Epithelial cell of esophagus (primary cell): Measurements from ENCODE around the gene ST6GAL1.

Source experiments
- DNase-seq: peaks from one replicate; pipeline ENCODE4 v3.0.0; 2010; ENCODE audit warnings: low read depth
- H3K4me3 ChIP-seq: 2 replicates; pipeline ENCODE4 v1.5.1; 2011; ENCODE audit warnings: mild to moderate bottlenecking, low read length, control low read depth
- CTCF ChIP-seq: IDR thresholded peaks from 2 replicates; pipeline ENCODE4 v1.5.1; 2011; ENCODE audit warnings: low read depth, mild to moderate bottlenecking, low read length, control low read depth, inconsistent platforms; ENCODE audit not compliant: insufficient read depth; ENCODE audit errors: missing control alignments

Gene ST6GAL1

DNA sequence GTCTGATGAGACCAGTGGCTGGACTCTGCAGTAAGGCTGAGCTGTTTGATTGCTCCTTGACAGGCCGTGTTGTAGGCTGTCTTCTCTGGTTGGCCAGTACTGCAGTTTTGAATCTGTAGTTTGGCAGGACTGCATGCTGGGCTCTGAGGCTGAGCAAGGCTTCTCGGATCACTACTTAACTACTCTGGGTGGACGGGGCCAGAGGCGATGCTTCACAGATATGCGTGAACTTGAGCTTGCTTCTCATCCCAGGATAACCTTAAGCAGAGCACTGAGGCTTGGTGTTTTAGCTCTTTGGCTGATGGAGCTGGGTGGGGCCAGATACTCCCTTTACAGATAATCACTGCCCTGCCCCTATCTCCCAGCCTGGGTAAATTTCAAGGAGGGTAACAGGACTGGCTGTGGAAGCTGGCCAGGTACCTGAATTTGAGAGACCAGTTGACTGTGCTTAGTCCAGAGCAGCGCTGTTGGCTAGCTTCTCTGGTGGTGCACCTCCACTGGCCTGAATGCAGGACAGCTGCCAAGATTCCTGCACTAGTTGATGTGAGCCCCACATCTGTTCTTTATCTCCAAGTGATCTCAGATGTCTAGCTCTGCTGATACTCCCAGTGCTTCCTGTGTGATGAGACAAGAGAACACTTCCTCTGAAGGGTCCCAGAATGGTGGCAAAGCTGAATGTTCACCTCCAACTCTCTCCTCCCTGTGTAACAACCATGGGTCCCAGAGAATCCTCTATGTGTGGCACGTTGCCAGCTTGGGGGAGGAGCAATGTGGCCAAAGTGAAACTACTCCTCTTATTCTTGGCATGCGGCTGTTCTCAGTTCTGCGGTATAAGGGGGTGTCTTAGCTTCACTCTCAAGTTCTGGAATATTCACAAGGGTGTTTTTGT lies 171.1 kb downstream of the ST6GAL1 start:
- DNase-seq, result peak; percentile 9
- TF ChIP-seq CTCF, result no peak
- no peak overlapping the region for H3K4me3 ChIP-seq

DNA sequence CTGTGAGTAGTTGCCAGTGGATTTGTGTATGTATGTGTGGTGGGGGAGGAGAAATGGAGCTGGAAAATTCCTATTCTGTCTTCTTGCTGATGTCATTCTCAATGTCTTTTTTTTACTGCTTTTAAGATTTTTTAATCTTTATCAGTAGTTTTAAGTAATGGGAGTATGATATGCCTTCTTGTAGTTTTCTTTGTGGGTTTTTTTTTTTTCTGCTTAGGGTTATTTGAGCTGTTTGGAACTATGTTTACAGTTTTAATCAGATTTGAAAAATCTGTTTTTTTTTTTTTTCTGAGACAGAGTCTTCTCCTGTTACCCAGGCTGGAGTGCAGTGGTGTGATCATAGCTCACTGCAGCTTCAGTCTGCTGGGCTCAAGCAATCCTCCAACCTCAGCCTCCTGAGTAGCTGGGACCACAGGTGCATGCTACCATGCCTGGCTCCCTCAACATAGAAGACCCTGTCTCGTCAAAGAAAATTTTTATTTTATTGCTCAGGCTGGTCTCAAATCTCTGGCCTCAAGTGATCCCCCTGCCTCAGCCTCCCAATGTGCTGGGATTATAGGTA lies 171.8 kb downstream of the ST6GAL1 start:
- DNase-seq, result no peak
- no peak for TF ChIP-seq CTCF
- H3K4me3 ChIP-seq, result no peak overlapping the region

GRCh38 chr3:187103251-187103650 lies 172.9 kb downstream of the ST6GAL1 start:
- no peak for DNase-seq
- H3K4me3 ChIP-seq, result no peak overlapping the region
- no peak for TF ChIP-seq CTCF

DNA sequence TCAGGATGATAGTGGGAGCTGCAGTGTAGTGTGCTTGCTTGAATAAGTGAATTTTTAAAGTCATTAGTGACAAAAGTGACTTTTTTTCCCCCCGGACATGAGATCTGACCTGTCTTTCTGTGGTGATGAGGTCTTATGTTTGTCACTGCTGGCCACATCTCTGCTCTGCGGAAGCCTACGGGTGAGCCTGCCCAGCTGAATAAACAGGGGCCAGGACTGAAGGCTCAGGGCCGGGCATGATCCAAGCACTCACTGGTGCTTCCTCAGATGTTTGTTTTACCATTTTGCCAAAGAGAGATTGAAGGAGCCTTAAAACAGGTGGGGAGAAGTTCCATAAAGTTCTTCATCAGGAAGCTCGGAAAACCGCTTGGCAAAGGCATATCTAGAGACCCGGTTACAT lies 174.0 kb downstream of the ST6GAL1 start:
- no peak overlapping the region for H3K4me3 ChIP-seq
- no peak for DNase-seq
- TF ChIP-seq CTCF, result no peak

DNA sequence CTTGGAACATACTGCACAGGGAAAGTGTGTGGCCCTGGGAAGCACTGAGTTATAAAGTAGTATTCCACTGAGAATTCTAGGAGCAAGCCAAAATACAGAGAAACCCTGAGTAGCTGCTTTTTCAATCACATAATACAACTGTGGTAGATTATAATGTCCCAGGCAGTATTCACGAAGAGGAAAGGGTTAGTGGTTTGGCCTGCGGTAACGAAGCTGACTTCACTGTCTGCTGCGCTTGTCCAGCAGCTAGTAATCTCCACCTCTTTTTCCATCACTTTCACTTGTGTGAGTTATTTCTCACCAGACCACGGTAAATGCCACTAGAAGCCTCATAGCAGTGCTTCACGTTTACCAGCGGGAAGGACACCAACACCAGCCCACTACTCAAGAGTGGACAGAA lies 174.6 kb downstream of the ST6GAL1 start:
- no peak for TF ChIP-seq CTCF
- DNase-seq, result no peak
- no peak overlapping the region for H3K4me3 ChIP-seq

DNA sequence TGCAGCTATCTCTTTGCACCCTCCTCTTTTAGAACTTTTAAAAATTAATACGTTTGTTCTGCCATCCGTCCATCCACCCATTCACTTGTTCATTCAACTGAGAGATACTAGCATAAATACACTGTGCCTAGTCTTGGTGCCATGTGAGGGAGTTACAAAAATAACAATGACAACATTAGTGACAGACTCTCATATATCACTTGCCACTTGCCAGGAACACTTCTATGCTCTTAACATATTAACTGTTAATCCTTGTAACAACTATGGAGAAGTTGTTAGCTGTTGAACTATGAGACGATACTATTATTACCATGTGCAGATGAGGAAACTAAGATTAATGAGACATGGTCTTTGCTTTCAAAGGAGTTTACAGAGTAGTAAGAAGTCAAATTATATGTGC lies 175.4 kb downstream of the ST6GAL1 start:
- no peak for TF ChIP-seq CTCF
- DNase-seq, result no peak
- H3K4me3 ChIP-seq, result no peak overlapping the region

DNA sequence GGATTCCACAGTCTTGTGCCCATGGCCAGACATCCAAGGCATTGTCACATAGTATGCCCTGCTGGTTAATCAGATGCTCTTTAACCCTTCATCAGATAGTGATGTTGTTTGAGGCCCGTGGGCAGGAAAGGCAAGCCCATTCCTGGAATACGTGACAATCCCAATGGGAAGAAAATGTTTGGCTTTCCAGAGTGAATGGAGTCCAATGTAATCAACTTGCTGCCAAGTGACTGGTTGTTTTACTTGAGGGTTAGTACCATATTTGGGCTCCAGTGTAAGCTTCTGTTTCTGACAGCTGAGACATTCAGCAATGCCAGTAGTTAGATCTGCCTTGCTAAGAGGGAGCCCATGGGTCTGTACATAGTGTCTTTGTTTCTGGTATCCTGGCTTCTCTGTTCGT lies 177.7 kb downstream of the ST6GAL1 start:
- no peak overlapping the region for H3K4me3 ChIP-seq
- no peak for DNase-seq
- no peak for TF ChIP-seq CTCF
